ENCODE measurements around the gene MT3.

Gene MT3

DNA sequence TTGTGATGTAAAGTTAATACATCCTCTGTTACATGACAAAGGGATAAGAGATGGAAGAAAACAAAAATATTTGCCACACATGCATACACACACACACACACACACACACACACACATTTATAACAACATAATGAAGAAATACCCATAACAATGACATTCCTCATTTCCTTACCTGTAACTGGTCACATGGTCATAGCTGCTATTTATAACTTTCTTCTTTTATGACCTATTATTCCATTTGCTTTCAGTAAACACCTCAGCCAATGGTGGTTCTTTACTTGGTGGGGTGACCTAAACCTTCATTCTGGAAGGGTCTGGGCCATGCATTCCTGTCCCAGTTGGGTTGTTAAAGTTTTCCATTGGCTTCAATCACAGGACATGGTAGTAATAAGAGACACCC lies 24.4 kb downstream of the MT3 start:
- Histone ChIP-seq H3K9me3 (ENCODE audit: control insufficient read depth, insufficient read depth, low read depth, low read length) (no peaks in the 10 kb centered on the region), H3K4me1 (ENCODE audit: control insufficient read depth, insufficient read depth, low read length) (peaks cover 3% of the 10 kb centered on the region; the same call in 1 of the 2 replicates), H3K27ac (ENCODE audit: extremely low read depth, low read depth, low read length) (no peak overlapping the region), H3K4me3 (ENCODE audit: low read depth, low read length) (no peak overlapping the region), H3K36me3 (ENCODE audit: control insufficient read depth in 2 of 2, insufficient read depth in 1 of 2, low read length in 2 of 2) (no peaks in the 10 kb centered on the region)
- ChIA-PET POLR2A (interaction anchor here (0.8 kb wide), 1 partner anchor 62 kb away, joined by 3 read pairs; no protein-coding TSS in a partner anchor), CTCF (no interaction called here)
- TF ChIP-seq ZNF624 (tag by site-specific recombination; IDR thresholded peaks at IDR 0.05) (no peak), SCRT1 (tag by site-specific recombination; IDR thresholded peaks at IDR 0.05; ENCODE audit: borderline replicate concordance) (no peak), ZBTB1 (tag by site-specific recombination; IDR thresholded peaks at IDR 0.05) (no peak), ZNF560 (tag by site-specific recombination; IDR thresholded peaks at IDR 0.05; ENCODE audit: borderline replicate concordance) (no peak), TCF7L2 (IDR thresholded peaks at IDR 0.05; ENCODE audit: borderline replicate concordance, low read depth, low read length) (no peak), SALL2 (tag by site-specific recombination; IDR thresholded peaks at IDR 0.05; ENCODE audit: borderline replicate concordance) (no peak), ZBTB17 (tag by site-specific recombination; IDR thresholded peaks at IDR 0.05) (no peak), ZNF610 (tag by site-specific recombination; IDR thresholded peaks at IDR 0.05; ENCODE audit: borderline replicate concordance) (no peak), ZNF660 (tag by site-specific recombination; IDR thresholded peaks at IDR 0.05) (no peak), GFI1B (tag by site-specific recombination; IDR thresholded peaks at IDR 0.05) (no peak), MZF1 (tag by site-specific recombination; IDR thresholded peaks at IDR 0.05; ENCODE audit: borderline replicate concordance) (no peak), ZBTB8A (tag by site-specific recombination; IDR thresholded peaks at IDR 0.05) (no peak), ZNF423 (tag by site-specific recombination; IDR thresholded peaks at IDR 0.05) (no peak), ZSCAN5A (tag by site-specific recombination; IDR thresholded peaks at IDR 0.05) (no peak)
- TF ChIP-seq, protein P1, sequence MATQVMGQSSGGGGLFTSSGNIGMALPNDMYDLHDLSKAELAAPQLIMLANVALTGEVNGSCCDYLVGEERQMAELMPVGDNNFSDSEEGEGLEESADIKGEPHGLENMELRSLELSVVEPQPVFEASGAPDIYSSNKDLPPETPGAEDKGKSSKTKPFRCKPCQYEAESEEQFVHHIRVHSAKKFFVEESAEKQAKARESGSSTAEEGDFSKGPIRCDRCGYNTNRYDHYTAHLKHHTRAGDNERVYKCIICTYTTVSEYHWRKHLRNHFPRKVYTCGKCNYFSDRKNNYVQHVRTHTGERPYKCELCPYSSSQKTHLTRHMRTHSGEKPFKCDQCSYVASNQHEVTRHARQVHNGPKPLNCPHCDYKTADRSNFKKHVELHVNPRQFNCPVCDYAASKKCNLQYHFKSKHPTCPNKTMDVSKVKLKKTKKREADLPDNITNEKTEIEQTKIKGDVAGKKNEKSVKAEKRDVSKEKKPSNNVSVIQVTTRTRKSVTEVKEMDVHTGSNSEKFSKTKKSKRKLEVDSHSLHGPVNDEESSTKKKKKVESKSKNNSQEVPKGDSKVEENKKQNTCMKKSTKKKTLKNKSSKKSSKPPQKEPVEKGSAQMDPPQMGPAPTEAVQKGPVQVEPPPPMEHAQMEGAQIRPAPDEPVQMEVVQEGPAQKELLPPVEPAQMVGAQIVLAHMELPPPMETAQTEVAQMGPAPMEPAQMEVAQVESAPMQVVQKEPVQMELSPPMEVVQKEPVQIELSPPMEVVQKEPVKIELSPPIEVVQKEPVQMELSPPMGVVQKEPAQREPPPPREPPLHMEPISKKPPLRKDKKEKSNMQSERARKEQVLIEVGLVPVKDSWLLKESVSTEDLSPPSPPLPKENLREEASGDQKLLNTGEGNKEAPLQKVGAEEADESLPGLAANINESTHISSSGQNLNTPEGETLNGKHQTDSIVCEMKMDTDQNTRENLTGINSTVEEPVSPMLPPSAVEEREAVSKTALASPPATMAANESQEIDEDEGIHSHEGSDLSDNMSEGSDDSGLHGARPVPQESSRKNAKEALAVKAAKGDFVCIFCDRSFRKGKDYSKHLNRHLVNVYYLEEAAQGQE (tag by site-specific recombination; IDR thresholded peaks at IDR 0.05) = no peak
- TF ChIP-seq, protein P2, sequence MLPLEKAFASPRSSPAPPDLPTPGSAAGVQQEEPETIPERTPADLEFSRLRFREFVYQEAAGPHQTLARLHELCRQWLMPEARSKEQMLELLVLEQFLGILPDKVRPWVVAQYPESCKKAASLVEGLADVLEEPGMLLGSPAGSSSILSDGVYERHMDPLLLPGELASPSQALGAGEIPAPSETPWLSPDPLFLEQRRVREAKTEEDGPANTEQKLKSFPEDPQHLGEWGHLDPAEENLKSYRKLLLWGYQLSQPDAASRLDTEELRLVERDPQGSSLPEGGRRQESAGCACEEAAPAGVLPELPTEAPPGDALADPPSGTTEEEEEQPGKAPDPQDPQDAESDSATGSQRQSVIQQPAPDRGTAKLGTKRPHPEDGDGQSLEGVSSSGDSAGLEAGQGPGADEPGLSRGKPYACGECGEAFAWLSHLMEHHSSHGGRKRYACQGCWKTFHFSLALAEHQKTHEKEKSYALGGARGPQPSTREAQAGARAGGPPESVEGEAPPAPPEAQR (tag by site-specific recombination; IDR thresholded peaks at IDR 0.05) = no peak
- TF ChIP-seq, protein P3, sequence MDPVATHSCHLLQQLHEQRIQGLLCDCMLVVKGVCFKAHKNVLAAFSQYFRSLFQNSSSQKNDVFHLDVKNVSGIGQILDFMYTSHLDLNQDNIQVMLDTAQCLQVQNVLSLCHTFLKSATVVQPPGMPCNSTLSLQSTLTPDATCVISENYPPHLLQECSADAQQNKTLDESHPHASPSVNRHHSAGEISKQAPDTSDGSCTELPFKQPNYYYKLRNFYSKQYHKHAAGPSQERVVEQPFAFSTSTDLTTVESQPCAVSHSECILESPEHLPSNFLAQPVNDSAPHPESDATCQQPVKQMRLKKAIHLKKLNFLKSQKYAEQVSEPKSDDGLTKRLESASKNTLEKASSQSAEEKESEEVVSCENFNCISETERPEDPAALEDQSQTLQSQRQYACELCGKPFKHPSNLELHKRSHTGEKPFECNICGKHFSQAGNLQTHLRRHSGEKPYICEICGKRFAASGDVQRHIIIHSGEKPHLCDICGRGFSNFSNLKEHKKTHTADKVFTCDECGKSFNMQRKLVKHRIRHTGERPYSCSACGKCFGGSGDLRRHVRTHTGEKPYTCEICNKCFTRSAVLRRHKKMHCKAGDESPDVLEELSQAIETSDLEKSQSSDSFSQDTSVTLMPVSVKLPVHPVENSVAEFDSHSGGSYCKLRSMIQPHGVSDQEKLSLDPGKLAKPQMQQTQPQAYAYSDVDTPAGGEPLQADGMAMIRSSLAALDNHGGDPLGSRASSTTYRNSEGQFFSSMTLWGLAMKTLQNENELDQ (tag by site-specific recombination; IDR thresholded peaks at IDR 0.05; ENCODE audit: low read depth) = no peak

Data from HEK293 (cell line).